Breast epithelium (tissue), 3 donors: ENCODE data around the gene CFAP58.

Experiments
- POLR2A ChIP-seq: fragments of 450-650 bp; IDR thresholded peaks from one replicate; pipeline ENCODE4 v1.6.1; 2016; ENCODE audit warnings: antibody characterized with exemption, mild to moderate bottlenecking, moderate library complexity
- POLR2AphosphoS5 ChIP-seq, 3 donors: sonication (generic); formaldehyde crosslinking; IDR thresholded peaks; one replicate each; pipeline ENCODE4 v1.6.1; 2017; ENCODE audit warnings: antibody characterized with exemption in 3 of 3
- TF ChIP-seq, protein P1 (sequence below), 3 donors: fragments of 450-650 bp; IDR thresholded peaks; one replicate each; pipeline ENCODE4 v1.5.1; 2016 to 2017; ENCODE audit warnings: antibody characterized with exemption in 3 of 3, mild to moderate bottlenecking in 3 of 3, moderate library complexity in 3 of 3

GRCh38 chr10:104486803-104487202 is 133.2 kb downstream of the CFAP58 start:
- no peak for TF ChIP-seq POLR2A
- TF ChIP-seq, protein P1, sequence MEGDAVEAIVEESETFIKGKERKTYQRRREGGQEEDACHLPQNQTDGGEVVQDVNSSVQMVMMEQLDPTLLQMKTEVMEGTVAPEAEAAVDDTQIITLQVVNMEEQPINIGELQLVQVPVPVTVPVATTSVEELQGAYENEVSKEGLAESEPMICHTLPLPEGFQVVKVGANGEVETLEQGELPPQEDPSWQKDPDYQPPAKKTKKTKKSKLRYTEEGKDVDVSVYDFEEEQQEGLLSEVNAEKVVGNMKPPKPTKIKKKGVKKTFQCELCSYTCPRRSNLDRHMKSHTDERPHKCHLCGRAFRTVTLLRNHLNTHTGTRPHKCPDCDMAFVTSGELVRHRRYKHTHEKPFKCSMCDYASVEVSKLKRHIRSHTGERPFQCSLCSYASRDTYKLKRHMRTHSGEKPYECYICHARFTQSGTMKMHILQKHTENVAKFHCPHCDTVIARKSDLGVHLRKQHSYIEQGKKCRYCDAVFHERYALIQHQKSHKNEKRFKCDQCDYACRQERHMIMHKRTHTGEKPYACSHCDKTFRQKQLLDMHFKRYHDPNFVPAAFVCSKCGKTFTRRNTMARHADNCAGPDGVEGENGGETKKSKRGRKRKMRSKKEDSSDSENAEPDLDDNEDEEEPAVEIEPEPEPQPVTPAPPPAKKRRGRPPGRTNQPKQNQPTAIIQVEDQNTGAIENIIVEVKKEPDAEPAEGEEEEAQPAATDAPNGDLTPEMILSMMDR (IDR thresholded peaks at IDR 0.05) = no peak
- no peak for TF ChIP-seq POLR2AphosphoS5 (IDR thresholded peaks at IDR 0.05)
